ENCODE data around the gene NANS.

Gene NANS

DNA sequence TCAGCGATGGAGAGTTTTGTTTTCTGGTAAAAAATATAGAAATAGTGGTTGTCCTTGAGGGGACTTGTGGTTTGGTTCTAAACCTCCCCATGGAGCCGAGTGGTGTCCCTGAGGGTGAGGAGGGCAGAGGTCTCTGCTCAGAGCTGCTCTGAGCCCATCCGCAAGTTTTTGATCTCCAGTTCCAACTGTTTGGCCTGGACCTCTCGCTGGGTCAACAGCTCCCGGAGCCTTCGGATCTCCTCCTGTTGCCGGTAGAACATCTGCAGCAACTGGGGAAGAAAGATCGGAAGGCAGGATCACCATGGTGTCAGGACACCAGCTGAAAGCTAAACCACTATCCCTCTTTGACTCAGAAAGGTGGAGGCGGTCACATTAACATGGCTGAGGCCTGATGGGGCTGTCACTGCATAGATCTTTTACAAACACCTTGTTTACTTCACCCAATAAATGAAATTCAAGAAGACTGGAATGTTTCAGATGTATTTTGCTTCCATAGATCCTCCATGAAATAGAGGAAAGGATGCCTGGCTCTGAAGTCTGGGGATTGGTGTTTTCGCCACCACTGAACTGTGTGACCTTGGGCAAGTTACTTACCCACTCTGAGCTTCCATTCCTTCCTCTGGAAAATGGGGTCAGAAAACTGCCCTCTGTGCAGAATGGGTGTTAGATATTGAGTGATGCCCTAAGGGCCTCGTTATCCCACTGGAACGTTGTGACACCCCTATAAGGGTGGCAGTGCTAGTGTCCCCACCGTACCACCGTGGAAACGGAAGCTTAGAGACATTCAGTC, 68.3 kb downstream of the NANS start:
- no peak overlapping the region for H4K8ac ChIP-seq (ENCODE audit: low read depth, low read length)
- no CpG with 5 or more reads among the region's 15 CpGs for WGBS, 2 donors (ENCODE audit: extremely low coverage in 2 of 2, insufficient read length in 2 of 2, insufficient replicate concordance in 1 of 2)
- H3K4me2 ChIP-seq (ENCODE audit: insufficient read depth, low read length, poor library complexity, severe bottlenecking), result no peak overlapping the region
- no peak overlapping the region for H2BK120ac ChIP-seq (ENCODE audit: low read depth, low read length)
- no peak overlapping the region for H3K27ac ChIP-seq (replicated peaks; ENCODE audit: low read length)
- H4K91ac ChIP-seq (ENCODE audit: low read depth, low read length, poor library complexity), result no peak overlapping the region
- no peak overlapping the region for H2BK15ac ChIP-seq (ENCODE audit: low read length)
- peaks cover 0 to 2% of the 10 kb centered on the region in 2 donors for H3K9me3 ChIP-seq (replicated peaks in 1 of 2; ENCODE audit: control insufficient read depth in 2 of 2, insufficient read depth in 1 of 2, low read depth in 1 of 2, low read length in 2 of 2)
- H3K79me1 ChIP-seq (ENCODE audit: low read depth, low read length), result no peaks in the 10 kb centered on the region
- H3K18ac ChIP-seq (ENCODE audit: low read length), result no peak overlapping the region
- peaks cover 0 to 27% (median 3%) of the 10 kb centered on the region in 3 experiments for H3K27me3 ChIP-seq (ENCODE audit: control insufficient read depth in 3 of 3, insufficient read depth in 3 of 3, low read depth in 1 of 3, low read length in 3 of 3)
- H2AK5ac ChIP-seq (ENCODE audit: low read depth, low read length), result no peak overlapping the region
- DNase-seq (ENCODE audit: low spot score), result no peak
- H3K4ac ChIP-seq (ENCODE audit: low read length), result no peak overlapping the region
- H3K36me3 ChIP-seq (replicated peaks in 1 of 2; ENCODE audit: control insufficient read depth in 2 of 2, insufficient read depth in 2 of 2, low read length in 2 of 2), result no peaks in the 10 kb centered on the region
- H2BK5ac ChIP-seq (ENCODE audit: low read length), result no peak overlapping the region
- no peak overlapping the region for H3K23ac ChIP-seq (ENCODE audit: low read depth, low read length, poor library complexity)
- no peak overlapping the region for H2BK12ac ChIP-seq (ENCODE audit: low read length)
- H3K4me3 ChIP-seq (ENCODE audit: low read length in 2 of 2), result no peak overlapping the region
- H3K4me1 ChIP-seq (ENCODE audit: control insufficient read depth in 2 of 2, insufficient read depth in 1 of 2, low read depth in 1 of 2, low read length in 2 of 2), result no peaks in the 10 kb centered on the region
- H2AFZ ChIP-seq (ENCODE audit: low read length), result no peak overlapping the region
- H3K14ac ChIP-seq (ENCODE audit: low read length), result no peak overlapping the region
- no peak overlapping the region for H3K9ac ChIP-seq (ENCODE audit: low read depth, low read length, poor library complexity)

DNA sequence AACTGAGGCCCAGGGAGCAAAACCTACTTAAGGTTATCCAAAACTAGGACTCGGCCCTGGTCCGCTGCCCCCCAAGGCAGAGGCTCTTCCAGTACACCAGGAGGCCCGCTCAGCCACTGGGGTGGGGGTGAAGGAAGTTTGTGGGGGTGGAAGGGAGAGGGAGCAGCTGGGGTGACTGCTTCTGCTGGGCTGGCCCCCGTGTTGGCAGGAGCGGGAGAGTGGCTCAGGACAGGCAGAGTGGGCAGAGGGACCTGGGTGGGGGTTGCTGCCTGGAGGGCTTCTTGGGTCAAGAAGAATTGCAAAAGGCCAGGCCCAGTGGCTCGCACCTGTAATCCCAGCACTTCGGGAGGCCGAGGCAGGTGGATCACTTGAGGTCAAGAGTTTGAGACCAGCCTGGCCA, 70.7 kb downstream of the NANS start:
- H3K36me3 ChIP-seq (replicated peaks in 1 of 2; ENCODE audit: control insufficient read depth in 2 of 2, insufficient read depth in 2 of 2, low read length in 2 of 2), result no peaks in the 10 kb centered on the region
- no peak overlapping the region for H4K91ac ChIP-seq (ENCODE audit: low read depth, low read length, poor library complexity)
- no peak overlapping the region for H3K14ac ChIP-seq (ENCODE audit: low read length)
- no CpG with 5 or more reads among the region's 8 CpGs for WGBS, 2 donors (ENCODE audit: extremely low coverage in 2 of 2, insufficient read length in 2 of 2, insufficient replicate concordance in 1 of 2)
- H4K8ac ChIP-seq (ENCODE audit: low read depth, low read length), result no peak overlapping the region
- no peak overlapping the region for H3K4ac ChIP-seq (ENCODE audit: low read length)
- no peaks in the 10 kb centered on the region for H3K79me1 ChIP-seq (ENCODE audit: low read depth, low read length)
- H3K4me3 ChIP-seq (ENCODE audit: low read length in 2 of 2), result no peak overlapping the region
- H3K4me1 ChIP-seq (ENCODE audit: control insufficient read depth in 2 of 2, insufficient read depth in 1 of 2, low read depth in 1 of 2, low read length in 2 of 2), result no peaks in the 10 kb centered on the region
- H3K27me3 ChIP-seq (ENCODE audit: control insufficient read depth in 3 of 3, insufficient read depth in 3 of 3, low read depth in 1 of 3, low read length in 3 of 3), result peaks cover 0 to 11% (median 0%) of the 10 kb centered on the region in 3 experiments
- H3K23ac ChIP-seq (ENCODE audit: low read depth, low read length, poor library complexity), result no peak overlapping the region
- H3K4me2 ChIP-seq (ENCODE audit: insufficient read depth, low read length, poor library complexity, severe bottlenecking), result no peak overlapping the region
- no peak overlapping the region for H2BK5ac ChIP-seq (ENCODE audit: low read length)
- H3K18ac ChIP-seq (ENCODE audit: low read length), result no peak overlapping the region
- no peaks in the 10 kb centered on the region for H3K9me3 ChIP-seq (replicated peaks in 1 of 2; ENCODE audit: control insufficient read depth in 2 of 2, insufficient read depth in 1 of 2, low read depth in 1 of 2, low read length in 2 of 2)
- no peak overlapping the region for H2AK5ac ChIP-seq (ENCODE audit: low read depth, low read length)
- H3K27ac ChIP-seq (replicated peaks; ENCODE audit: low read length), result no peak overlapping the region
- no peak overlapping the region for H3K9ac ChIP-seq (ENCODE audit: low read depth, low read length, poor library complexity)
- no peak overlapping the region for H2BK12ac ChIP-seq (ENCODE audit: low read length)
- no peak for DNase-seq (ENCODE audit: low spot score)
- no peak overlapping the region for H2BK120ac ChIP-seq (ENCODE audit: low read depth, low read length)
- H2AFZ ChIP-seq (ENCODE audit: low read length), result no peak overlapping the region
- H2BK15ac ChIP-seq (ENCODE audit: low read length), result no peak overlapping the region

DNA sequence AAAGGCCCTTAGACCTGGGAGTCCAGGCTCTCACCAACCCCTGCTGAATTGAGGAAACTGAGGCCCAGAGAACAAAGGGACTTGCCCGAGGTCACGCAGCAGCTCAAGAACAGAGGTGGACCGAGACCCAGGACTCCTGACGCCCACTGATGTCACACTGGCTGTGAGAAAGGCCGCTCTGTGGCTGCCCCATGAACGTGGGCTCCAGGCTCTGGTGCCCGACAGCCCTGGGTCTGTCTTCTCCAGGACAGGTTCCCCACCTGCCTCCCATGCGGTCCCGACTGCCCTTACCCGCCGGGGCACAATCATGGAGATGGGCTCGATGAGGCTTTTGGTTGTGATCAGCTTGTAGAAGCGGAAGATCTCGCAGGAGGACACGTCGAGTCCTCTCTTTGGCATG, 71.8 kb downstream of the NANS start:
- H4K8ac ChIP-seq (ENCODE audit: low read depth, low read length), result no peak overlapping the region
- WGBS, 2 donors (ENCODE audit: extremely low coverage in 2 of 2, insufficient read length in 2 of 2, insufficient replicate concordance in 1 of 2), result no CpG with 5 or more reads among the region's 16 CpGs
- no peaks in the 10 kb centered on the region for H3K36me3 ChIP-seq (replicated peaks in 1 of 2; ENCODE audit: control insufficient read depth in 2 of 2, insufficient read depth in 2 of 2, low read length in 2 of 2)
- H2BK12ac ChIP-seq (ENCODE audit: low read length), result peak overlapping the region; percentile 42
- H3K9ac ChIP-seq (ENCODE audit: low read depth, low read length, poor library complexity), result no peak overlapping the region
- no peak overlapping the region for H4K91ac ChIP-seq (ENCODE audit: low read depth, low read length, poor library complexity)
- H3K23ac ChIP-seq (ENCODE audit: low read depth, low read length, poor library complexity), result no peak overlapping the region
- H2BK15ac ChIP-seq (ENCODE audit: low read length), result no peak overlapping the region
- H2BK5ac ChIP-seq (ENCODE audit: low read length), result no peak overlapping the region
- H3K4me3 ChIP-seq (ENCODE audit: low read length in 2 of 2), result no peak overlapping the region
- no peak overlapping the region for H2AFZ ChIP-seq (ENCODE audit: low read length)
- no peaks in the 10 kb centered on the region for H3K79me1 ChIP-seq (ENCODE audit: low read depth, low read length)
- H3K4ac ChIP-seq (ENCODE audit: low read length), result no peak overlapping the region
- H3K18ac ChIP-seq (ENCODE audit: low read length), result peak overlapping the region; percentile 52
- H3K27ac ChIP-seq (replicated peaks; ENCODE audit: low read length), result no peak overlapping the region
- H3K27me3 ChIP-seq (ENCODE audit: control insufficient read depth in 3 of 3, insufficient read depth in 3 of 3, low read depth in 1 of 3, low read length in 3 of 3), result peaks cover 0 to 4% (median 0%) of the 10 kb centered on the region in 3 experiments
- peaks cover 0 to 6% of the 10 kb centered on the region in 2 donors for H3K4me1 ChIP-seq (ENCODE audit: control insufficient read depth in 2 of 2, insufficient read depth in 1 of 2, low read depth in 1 of 2, low read length in 2 of 2)
- H3K9me3 ChIP-seq (replicated peaks in 1 of 2; ENCODE audit: control insufficient read depth in 2 of 2, insufficient read depth in 1 of 2, low read depth in 1 of 2, low read length in 2 of 2), result no peaks in the 10 kb centered on the region
- H2BK120ac ChIP-seq (ENCODE audit: low read depth, low read length), result no peak overlapping the region
- H2AK5ac ChIP-seq (ENCODE audit: low read depth, low read length), result peak overlapping the region; percentile 49
- no peak for DNase-seq (ENCODE audit: low spot score)
- no peak overlapping the region for H3K4me2 ChIP-seq (ENCODE audit: insufficient read depth, low read length, poor library complexity, severe bottlenecking)
- H3K14ac ChIP-seq (ENCODE audit: low read length), result no peak overlapping the region

DNA sequence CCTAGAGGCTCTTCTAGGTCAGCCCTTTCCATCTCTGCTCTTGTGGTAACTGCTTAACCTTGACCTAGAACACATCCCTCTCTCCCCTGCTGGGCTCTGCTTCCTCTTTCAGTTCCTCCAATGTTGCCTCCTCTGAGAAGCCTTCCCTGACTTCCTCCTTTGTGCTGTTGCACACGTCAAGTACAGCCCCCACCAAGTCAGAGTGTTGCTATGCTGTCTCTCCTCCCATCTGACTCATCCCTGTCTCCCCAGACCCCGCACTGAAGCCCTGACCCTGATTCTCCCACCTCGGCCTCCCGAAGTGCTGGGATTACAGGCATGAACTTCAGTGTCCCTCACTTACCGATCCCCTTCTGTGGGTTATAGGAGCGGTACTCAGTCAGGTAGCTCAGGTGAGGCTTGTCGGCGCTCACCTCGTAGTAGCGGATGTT, 72.9 kb downstream of the NANS start:
- H3K79me1 ChIP-seq (ENCODE audit: low read depth, low read length), result no peaks in the 10 kb centered on the region
- no peak overlapping the region for H2BK15ac ChIP-seq (ENCODE audit: low read length)
- DNase-seq (ENCODE audit: low spot score), result no peak
- H3K36me3 ChIP-seq (replicated peaks in 1 of 2; ENCODE audit: control insufficient read depth in 2 of 2, insufficient read depth in 2 of 2, low read length in 2 of 2), result no peaks in the 10 kb centered on the region
- H2BK12ac ChIP-seq (ENCODE audit: low read length), result no peak overlapping the region
- H3K4me3 ChIP-seq (ENCODE audit: low read length in 2 of 2), result no peak overlapping the region
- peaks cover 0 to 4% (median 0%) of the 10 kb centered on the region in 3 experiments for H3K27me3 ChIP-seq (ENCODE audit: control insufficient read depth in 3 of 3, insufficient read depth in 3 of 3, low read depth in 1 of 3, low read length in 3 of 3)
- H3K23ac ChIP-seq (ENCODE audit: low read depth, low read length, poor library complexity), result no peak overlapping the region
- H3K4ac ChIP-seq (ENCODE audit: low read length), result no peak overlapping the region
- H2BK5ac ChIP-seq (ENCODE audit: low read length), result no peak overlapping the region
- H4K91ac ChIP-seq (ENCODE audit: low read depth, low read length, poor library complexity), result no peak overlapping the region
- no CpG with 5 or more reads among the region's 10 CpGs for WGBS, 2 donors (ENCODE audit: extremely low coverage in 2 of 2, insufficient read length in 2 of 2, insufficient replicate concordance in 1 of 2)
- H3K18ac ChIP-seq (ENCODE audit: low read length), result no peak overlapping the region
- no peaks in the 10 kb centered on the region for H3K9me3 ChIP-seq (replicated peaks in 1 of 2; ENCODE audit: control insufficient read depth in 2 of 2, insufficient read depth in 1 of 2, low read depth in 1 of 2, low read length in 2 of 2)
- no peak overlapping the region for H4K8ac ChIP-seq (ENCODE audit: low read depth, low read length)
- no peak overlapping the region for H3K4me2 ChIP-seq (ENCODE audit: insufficient read depth, low read length, poor library complexity, severe bottlenecking)
- H2AFZ ChIP-seq (ENCODE audit: low read length), result no peak overlapping the region
- no peak overlapping the region for H3K27ac ChIP-seq (replicated peaks; ENCODE audit: low read length)
- H2BK120ac ChIP-seq (ENCODE audit: low read depth, low read length), result no peak overlapping the region
- H3K4me1 ChIP-seq (ENCODE audit: control insufficient read depth in 2 of 2, insufficient read depth in 1 of 2, low read depth in 1 of 2, low read length in 2 of 2), result peaks cover 0 to 10% of the 10 kb centered on the region in 2 donors
- H3K14ac ChIP-seq (ENCODE audit: low read length), result no peak overlapping the region
- H3K9ac ChIP-seq (ENCODE audit: low read depth, low read length, poor library complexity), result no peak overlapping the region
- H2AK5ac ChIP-seq (ENCODE audit: low read depth, low read length), result no peak overlapping the region
